CD4-positive, alpha-beta T cell (primary cell): ENCODE results near the gene PLXDC2. TPM values are rescaled to one million over a fixed set of nuclear protein-coding genes. Genes with fewer than 3 reads are reported as not detected.

Experiments used
- ATAC-seq: fragments of 200-7000 bp; cut with Tn5 transposase; one replicate; pipeline ENCODE4 v1.10.0; 2022; ENCODE audit warnings: mild to moderate bottlenecking; ENCODE audit not compliant: poor library complexity
- CTCF ChIA-PET: fragments of 350-600 bp; sonication (Branson Sonifier 250); formaldehyde crosslinking; loops from one replicate; lab custom pipeline; 2021; ENCODE audit warnings: antibody characterized with exemption, inconsistent platforms; lab: Charles Lee
- POLR2A ChIA-PET: fragments of 350-600 bp; sonication (Branson Sonifier 250); formaldehyde crosslinking; loops from one replicate; lab custom pipeline; 2021; ENCODE audit warnings: antibody characterized with exemption, inconsistent platforms; lab: Charles Lee
- DNase-seq, 14 experiments: peaks; one replicate each; pipeline ENCODE4 v3.0.0-alpha.2; 2013 to 2020; ENCODE audit warnings: mixed read lengths in 2 of 14
- H3K27ac ChIP-seq, 2 donors: one replicate each; pipeline versions ENCODE4 v1.5.1 to v1.7.0; 2013; ENCODE audit warnings: low read length in 2 of 2, low read depth in 1 of 2, mild to moderate bottlenecking in 1 of 2
- H3K27me3 ChIP-seq, 2 experiments: 1 replicate in 1 of 2; 2 replicates in 1 of 2; pipeline versions ENCODE4 v1.6.1 to v1.7.0; 2013; ENCODE audit warnings: low read length in 2 of 2, control low read depth in 1 of 2, mild to moderate bottlenecking in 1 of 2, moderate library complexity in 1 of 2; ENCODE audit not compliant: insufficient read depth in 2 of 2, control insufficient read depth in 1 of 2
- H3K36me3 ChIP-seq: one replicate; pipeline ENCODE4 v1.6.1; 2013; ENCODE audit warnings: low read length, control low read depth; ENCODE audit not compliant: insufficient read depth
- H3K4me1 ChIP-seq: one replicate; pipeline ENCODE4 v1.6.1; 2013; ENCODE audit warnings: low read length, control low read depth; ENCODE audit not compliant: insufficient read depth
- H3K4me3 ChIP-seq: one replicate; pipeline ENCODE4 v1.5.1; 2013; ENCODE audit warnings: mild to moderate bottlenecking, low read length, moderate library complexity
- H3K9me3 ChIP-seq, 2 experiments: 1 replicate in 1 of 2; 2 replicates in 1 of 2; pipeline versions ENCODE4 v1.6.1 to v1.7.0; 2013; ENCODE audit warnings: low read length in 2 of 2, mild to moderate bottlenecking in 2 of 2, control low read depth in 1 of 2, moderate library complexity in 1 of 2; ENCODE audit not compliant: control insufficient read depth in 1 of 2, insufficient read depth in 1 of 2
- H3K27ac Mint-ChIP-seq: one replicate; pipeline ENCODE4 v1.8.0; 2020; ENCODE audit warnings: mixed read lengths
- H3K27me3 Mint-ChIP-seq: one replicate; pipeline ENCODE4 v1.8.0; 2021; ENCODE audit warnings: mixed read lengths
- H3K36me3 Mint-ChIP-seq: one replicate; pipeline ENCODE4 v1.8.0; 2021; ENCODE audit warnings: low read depth, mixed read lengths
- H3K4me1 Mint-ChIP-seq: one replicate; pipeline ENCODE4 v1.8.0; 2021; ENCODE audit warnings: low read depth, mixed read lengths
- H3K4me3 Mint-ChIP-seq: one replicate; pipeline ENCODE4 v1.8.0; 2020; ENCODE audit warnings: mild to moderate bottlenecking, mixed read lengths
- H3K9me3 Mint-ChIP-seq: one replicate; pipeline ENCODE4 v1.8.0; 2020; ENCODE audit warnings: mixed read lengths
- CTCF ChIP-seq: fragments of 200-600 bp; IDR thresholded peaks from one replicate; pipeline ENCODE4 v1.8.0; 2022; ENCODE audit warnings: antibody characterized with exemption, mild to moderate bottlenecking
- intact Hi-C, 2 experiments: fragments of 100-400 bp; cut with DNase I in 1 of 2; cut with micrococcal nuclease in 1 of 2; formaldehyde crosslinking; loops; one replicate each; pipeline versions ENCODE4 v1.15.1 to v1.9.0; 2023 to 2025; cut with DNase I, micrococcal nuclease
- total RNA-seq, 174 experiments: library from RNA in 2 of 174; stranded (reverse) in 2 of 174; gene quantifications; one replicate each; pipeline ENCODE4 v1.2.3 and lab custom pipeline; 2021 to 2026

PLXDC2 gene
- total RNA-seq, 2 experiments from 2014 or later: 0.41 to 0.61 TPM

DNA sequence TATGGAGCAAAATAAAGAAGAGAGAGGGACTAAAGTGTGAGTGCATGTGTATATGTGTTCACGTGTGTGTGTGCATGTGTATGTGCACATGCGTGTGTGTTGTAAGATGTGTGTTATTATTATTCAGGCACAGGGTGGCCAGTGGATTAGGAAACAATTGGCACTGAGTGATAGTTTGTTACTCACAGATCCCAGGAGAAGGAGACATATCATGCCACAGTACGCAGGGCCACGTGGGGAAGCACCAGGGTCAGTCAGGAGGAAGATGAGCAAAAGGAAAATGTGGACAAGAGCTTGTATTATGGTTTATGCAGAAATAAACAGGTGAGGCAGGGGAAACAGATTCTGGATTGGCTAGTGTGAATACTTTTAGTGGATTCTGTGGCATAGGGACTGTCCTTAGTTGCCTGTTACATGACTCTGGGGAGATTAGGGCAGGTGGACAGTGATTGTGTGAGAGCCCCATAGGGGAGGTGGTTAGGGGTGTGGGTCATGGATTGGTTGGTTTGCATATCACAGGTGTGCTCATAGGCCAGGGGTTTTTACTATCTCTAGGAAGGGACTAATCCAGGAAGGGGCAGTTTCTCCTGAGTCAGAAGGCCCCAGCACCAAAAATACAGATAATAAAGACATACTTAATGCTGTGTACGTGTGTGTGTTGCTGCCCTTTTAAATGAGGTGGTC, 90.0 kb downstream of the PLXDC2 start:
- intact Hi-C loops: no loop called here
- Histone ChIP-seq H3K4me1 (no peaks in the 10 kb centered on the region), H3K27me3 (no peaks in the 10 kb centered on the region), H3K27ac (no peak overlapping the region), H3K4me3 (no peak overlapping the region), H3K9me3 (peaks cover 0 to 4% of the 10 kb centered on the region in 2 experiments), H3K36me3 (no peaks in the 10 kb centered on the region)
- H3K36me3 Mint-ChIP-seq: no peaks in the 10 kb centered on the region
- POLR2A ChIA-PET: no interaction called here
- H3K27me3 Mint-ChIP-seq: no peaks in the 10 kb centered on the region
- no peaks in the 10 kb centered on the region for H3K4me1 Mint-ChIP-seq
- no peak for DNase-seq
- CTCF ChIA-PET: no interaction called here
- H3K27ac Mint-ChIP-seq: no peak overlapping the region
- no peak overlapping the region for H3K4me3 Mint-ChIP-seq
- TF ChIP-seq CTCF: no peak
- peaks cover 4% of the 10 kb centered on the region for H3K9me3 Mint-ChIP-seq
- ATAC-seq: no peak

GRCh38 chr10:19908991-19909696, 92.9 kb downstream of the PLXDC2 start:
- H3K27ac ChIP-seq: no peak overlapping the region
- Mint-ChIP-seq H3K4me1 (no peaks in the 10 kb centered on the region), H3K4me3 (no peak overlapping the region), H3K27me3 (no peaks in the 10 kb centered on the region), H3K9me3 (peaks cover 6% of the 10 kb centered on the region), H3K36me3 (no peaks in the 10 kb centered on the region), H3K27ac (no peak overlapping the region)
- H3K9me3 ChIP-seq: peaks cover 0 to 4% of the 10 kb centered on the region in 2 experiments
- POLR2A ChIA-PET: no interaction called here
- no peak overlapping the region for H3K4me3 ChIP-seq
- H3K4me1 ChIP-seq: no peaks in the 10 kb centered on the region
- intact Hi-C loops: no loop called here
- no peak for TF ChIP-seq CTCF
- no peak for ATAC-seq
- H3K27me3 ChIP-seq: no peaks in the 10 kb centered on the region
- no peak for DNase-seq
- no peaks in the 10 kb centered on the region for H3K36me3 ChIP-seq
- CTCF ChIA-PET: no interaction called here

DNA sequence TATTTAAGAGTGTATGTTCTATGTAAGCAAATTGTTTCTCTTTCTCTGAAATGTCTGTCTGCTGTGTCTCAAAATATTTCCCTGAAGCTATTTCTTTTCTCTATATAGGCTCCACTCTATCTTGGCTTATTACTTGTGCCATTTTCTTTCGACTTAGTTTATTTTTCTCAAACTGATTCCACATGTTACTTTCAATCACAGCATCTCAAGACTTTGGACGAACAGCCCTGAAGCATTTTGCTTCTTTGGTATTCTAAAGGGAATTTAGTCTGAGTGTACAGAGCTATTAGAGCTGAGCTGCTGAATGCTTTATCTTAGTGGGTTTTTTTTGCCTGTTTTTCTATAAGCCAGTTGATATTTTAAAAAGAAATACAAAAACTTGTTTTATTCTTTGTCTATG, 95.7 kb downstream of the PLXDC2 start:
- Mint-ChIP-seq H3K27me3 (no peaks in the 10 kb centered on the region), H3K9me3 (peaks cover 4% of the 10 kb centered on the region), H3K4me3 (no peak overlapping the region), H3K27ac (no peak overlapping the region), H3K36me3 (no peaks in the 10 kb centered on the region), H3K4me1 (no peaks in the 10 kb centered on the region)
- CTCF ChIA-PET: no interaction called here
- Histone ChIP-seq H3K27me3 (no peaks in the 10 kb centered on the region), H3K36me3 (no peaks in the 10 kb centered on the region), H3K4me3 (no peak overlapping the region), H3K9me3 (peaks cover 0 to 4% of the 10 kb centered on the region in 2 experiments), H3K4me1 (no peaks in the 10 kb centered on the region), H3K27ac (no peak overlapping the region)
- POLR2A ChIA-PET: no interaction called here
- ATAC-seq (no peak), DNase-seq (no peak)
- intact Hi-C loops: no loop called here
- TF ChIP-seq CTCF: no peak
